ENCODE results near the gene NIBAN1.

Gene NIBAN1

GRCh38 chr1:184935920-184936798 is 38.1 kb downstream of the NIBAN1 start:
- Histone ChIP-seq H3K4me3 (ENCODE audit: low read length) (no peak overlapping the region), H3K4me1 (ENCODE audit: control insufficient read depth, insufficient read depth, low read length) (no peaks in the 10 kb centered on the region), H3K9ac (ENCODE audit: low read length) (no peak overlapping the region), H3K36me3 (ENCODE audit: control insufficient read depth, insufficient read depth, low read length) (no peaks in the 10 kb centered on the region), H3K27me3 (ENCODE audit: control insufficient read depth, insufficient read depth, low read length) (no peaks in the 10 kb centered on the region), H3K9me3 (ENCODE audit: control insufficient read depth, low read length) (no peaks in the 10 kb centered on the region)

GRCh38 chr1:184933944-184934343 is 40.4 kb downstream of the NIBAN1 start:
- Histone ChIP-seq H3K9me3 (ENCODE audit: control insufficient read depth, low read length) (no peaks in the 10 kb centered on the region), H3K4me3 (ENCODE audit: low read length) (no peak overlapping the region), H3K9ac (ENCODE audit: low read length) (no peak overlapping the region), H3K36me3 (ENCODE audit: control insufficient read depth, insufficient read depth, low read length) (no peaks in the 10 kb centered on the region), H3K27me3 (ENCODE audit: control insufficient read depth, insufficient read depth, low read length) (no peaks in the 10 kb centered on the region), H3K4me1 (ENCODE audit: control insufficient read depth, insufficient read depth, low read length) (peaks cover 7% of the 10 kb centered on the region)

GRCh38 chr1:184932319-184932718 is 42.0 kb downstream of the NIBAN1 start:
- Histone ChIP-seq H3K36me3 (ENCODE audit: control insufficient read depth, insufficient read depth, low read length) (no peaks in the 10 kb centered on the region), H3K27me3 (ENCODE audit: control insufficient read depth, insufficient read depth, low read length) (no peaks in the 10 kb centered on the region), H3K9me3 (ENCODE audit: control insufficient read depth, low read length) (no peaks in the 10 kb centered on the region), H3K4me1 (ENCODE audit: control insufficient read depth, insufficient read depth, low read length) (peaks cover 7% of the 10 kb centered on the region), H3K9ac (ENCODE audit: low read length) (no peak overlapping the region), H3K4me3 (ENCODE audit: low read length) (no peak overlapping the region)

GRCh38 chr1:184931566-184931965 is 42.7 kb downstream of the NIBAN1 start:
- Histone ChIP-seq H3K27me3 (ENCODE audit: control insufficient read depth, insufficient read depth, low read length) (no peaks in the 10 kb centered on the region), H3K4me1 (ENCODE audit: control insufficient read depth, insufficient read depth, low read length) (peaks cover 7% of the 10 kb centered on the region), H3K9me3 (ENCODE audit: control insufficient read depth, low read length) (no peaks in the 10 kb centered on the region), H3K4me3 (ENCODE audit: low read length) (no peak overlapping the region), H3K9ac (ENCODE audit: low read length) (no peak overlapping the region), H3K36me3 (ENCODE audit: control insufficient read depth, insufficient read depth, low read length) (no peaks in the 10 kb centered on the region)

- Histone ChIP-seq H3K36me3 (ENCODE audit: control insufficient read depth, insufficient read depth, low read length) (no peaks in the 10 kb centered on the region), H3K4me1 (ENCODE audit: control insufficient read depth, insufficient read depth, low read length) (peaks cover 7% of the 10 kb centered on the region), H3K27me3 (ENCODE audit: control insufficient read depth, insufficient read depth, low read length) (no peaks in the 10 kb centered on the region), H3K4me3 (ENCODE audit: low read length) (no peak overlapping the region), H3K9me3 (ENCODE audit: control insufficient read depth, low read length) (no peaks in the 10 kb centered on the region), H3K9ac (ENCODE audit: low read length) (no peak overlapping the region)
Observed at GRCh38 chr1:184930645-184931044, 43.7 kb downstream of the NIBAN1 start.

- Histone ChIP-seq H3K36me3 (ENCODE audit: control insufficient read depth, insufficient read depth, low read length) (no peaks in the 10 kb centered on the region), H3K9me3 (ENCODE audit: control insufficient read depth, low read length) (no peaks in the 10 kb centered on the region), H3K4me1 (ENCODE audit: control insufficient read depth, insufficient read depth, low read length) (peaks cover 7% of the 10 kb centered on the region), H3K9ac (ENCODE audit: low read length) (no peak overlapping the region), H3K27me3 (ENCODE audit: control insufficient read depth, insufficient read depth, low read length) (no peaks in the 10 kb centered on the region), H3K4me3 (ENCODE audit: low read length) (no peak overlapping the region)
Observed at GRCh38 chr1:184930232-184930631, 44.1 kb downstream of the NIBAN1 start.

GRCh38 chr1:184929711-184930202 is 44.6 kb downstream of the NIBAN1 start:
- no peaks in the 10 kb centered on the region for H3K9me3 ChIP-seq (ENCODE audit: control insufficient read depth, low read length)
- no peak overlapping the region for H3K9ac ChIP-seq (ENCODE audit: low read length)
- H3K36me3 ChIP-seq (ENCODE audit: control insufficient read depth, insufficient read depth, low read length), result no peaks in the 10 kb centered on the region
- H3K27me3 ChIP-seq (ENCODE audit: control insufficient read depth, insufficient read depth, low read length), result no peaks in the 10 kb centered on the region
- H3K4me3 ChIP-seq (ENCODE audit: low read length), result no peak overlapping the region
- H3K4me1 ChIP-seq (ENCODE audit: control insufficient read depth, insufficient read depth, low read length), result peaks cover 7% of the 10 kb centered on the region

- Histone ChIP-seq H3K36me3 (ENCODE audit: control insufficient read depth, insufficient read depth, low read length) (no peaks in the 10 kb centered on the region), H3K9ac (ENCODE audit: low read length) (no peak overlapping the region), H3K4me1 (ENCODE audit: control insufficient read depth, insufficient read depth, low read length) (peaks cover 7% of the 10 kb centered on the region), H3K9me3 (ENCODE audit: control insufficient read depth, low read length) (no peaks in the 10 kb centered on the region), H3K4me3 (ENCODE audit: low read length) (no peak overlapping the region), H3K27me3 (ENCODE audit: control insufficient read depth, insufficient read depth, low read length) (no peaks in the 10 kb centered on the region)
Observed at GRCh38 chr1:184928394-184928793, 45.9 kb downstream of the NIBAN1 start.
